ENCODE data around the gene CHD2.

DNA sequence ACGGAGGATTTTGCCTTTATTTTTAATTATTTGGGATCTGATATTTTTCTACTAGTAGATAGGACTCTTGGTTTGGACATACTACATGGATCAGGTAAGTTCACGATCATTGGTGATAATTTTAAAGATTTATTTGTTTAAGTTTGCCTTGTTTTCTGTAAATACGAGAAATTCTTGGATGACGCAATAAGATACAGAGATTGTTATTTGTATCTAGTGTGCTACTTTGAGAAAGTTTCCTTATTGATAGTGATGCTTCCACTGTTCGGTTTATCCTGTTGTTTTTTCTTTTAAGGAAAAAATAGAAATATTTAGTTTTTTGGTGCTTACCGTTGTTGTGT is 577 bp downstream of the CHD2 start:
- TF ChIP-seq, protein P1, sequence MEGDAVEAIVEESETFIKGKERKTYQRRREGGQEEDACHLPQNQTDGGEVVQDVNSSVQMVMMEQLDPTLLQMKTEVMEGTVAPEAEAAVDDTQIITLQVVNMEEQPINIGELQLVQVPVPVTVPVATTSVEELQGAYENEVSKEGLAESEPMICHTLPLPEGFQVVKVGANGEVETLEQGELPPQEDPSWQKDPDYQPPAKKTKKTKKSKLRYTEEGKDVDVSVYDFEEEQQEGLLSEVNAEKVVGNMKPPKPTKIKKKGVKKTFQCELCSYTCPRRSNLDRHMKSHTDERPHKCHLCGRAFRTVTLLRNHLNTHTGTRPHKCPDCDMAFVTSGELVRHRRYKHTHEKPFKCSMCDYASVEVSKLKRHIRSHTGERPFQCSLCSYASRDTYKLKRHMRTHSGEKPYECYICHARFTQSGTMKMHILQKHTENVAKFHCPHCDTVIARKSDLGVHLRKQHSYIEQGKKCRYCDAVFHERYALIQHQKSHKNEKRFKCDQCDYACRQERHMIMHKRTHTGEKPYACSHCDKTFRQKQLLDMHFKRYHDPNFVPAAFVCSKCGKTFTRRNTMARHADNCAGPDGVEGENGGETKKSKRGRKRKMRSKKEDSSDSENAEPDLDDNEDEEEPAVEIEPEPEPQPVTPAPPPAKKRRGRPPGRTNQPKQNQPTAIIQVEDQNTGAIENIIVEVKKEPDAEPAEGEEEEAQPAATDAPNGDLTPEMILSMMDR (IDR thresholded peaks at IDR 0.05; ENCODE audit: low read length) = no peak
- no peak for TF ChIP-seq EZH2 (IDR thresholded peaks at IDR 0.05; ENCODE audit: borderline replicate concordance, low read length)

Measured in OCI-LY1 (cell line).